Smooth muscle cell (in vitro differentiated cells): ENCODE results near the gene AHSA1. TPM values are rescaled to one million over a fixed set of nuclear protein-coding genes. Genes with fewer than 3 reads are reported as not detected.

Source experiments
- DNase-seq: peaks from one replicate; lab custom pipeline; 2025; ENCODE audit not compliant: unreplicated experiment; lab: John Stamatoyannopoulos, UW
- H2AFZ ChIP-seq: fragments of 200-600 bp; sonication (generic); 2 replicates; pipeline ENCODE4 v1.6.0; 2016; ENCODE audit warnings: antibody characterized with exemption, low read depth, mild to moderate bottlenecking
- H3F3A ChIP-seq: fragments of 200-600 bp; sonication (generic); 2 replicates; pipeline ENCODE4 v1.6.0; 2017; ENCODE audit warnings: antibody characterized with exemption, low read depth
- H3K27ac ChIP-seq: fragments of 200-600 bp; sonication (generic); 2 replicates; pipeline ENCODE4 v1.5.1; 2016; ENCODE audit warnings: low read depth, mild to moderate bottlenecking
- H3K27me3 ChIP-seq: fragments of 200-600 bp; sonication (generic); 2 replicates; pipeline ENCODE4 v1.6.1; 2016; ENCODE audit warnings: low read depth, mild to moderate bottlenecking
- H3K36me3 ChIP-seq: fragments of 200-600 bp; sonication (generic); 2 replicates; pipeline ENCODE4 v1.5.1; 2016; ENCODE audit warnings: low read depth
- H3K4me1 ChIP-seq: fragments of 200-600 bp; sonication (generic); 2 replicates; pipeline ENCODE4 v1.5.1; 2016; ENCODE audit warnings: low read depth
- H3K4me2 ChIP-seq: fragments of 200-600 bp; sonication (generic); 2 replicates; pipeline ENCODE4 v1.6.0; 2016; ENCODE audit warnings: mild to moderate bottlenecking
- H3K4me3 ChIP-seq: fragments of 200-600 bp; sonication (generic); 2 replicates; pipeline ENCODE4 v1.5.1; 2016; ENCODE audit warnings: mild to moderate bottlenecking
- H3K79me2 ChIP-seq: fragments of 200-600 bp; sonication (generic); 2 replicates; pipeline ENCODE4 v1.6.0; 2016; ENCODE audit warnings: low read depth, mild to moderate bottlenecking
- H3K9ac ChIP-seq: fragments of 200-600 bp; sonication (generic); 2 replicates; pipeline ENCODE4 v1.6.0; 2016; ENCODE audit warnings: low read depth
- H3K9me3 ChIP-seq: fragments of 200-600 bp; sonication (generic); replicated peaks from 2 replicates; pipeline ENCODE4 v1.5.1; 2016; ENCODE audit warnings: low read depth
- H4K20me1 ChIP-seq: fragments of 200-600 bp; sonication (generic); 2 replicates; pipeline ENCODE4 v1.6.0; 2016; ENCODE audit warnings: low read depth
- WGBS: methylation state at CpG from one replicate; pipeline ENCODE4 v1.1.7; 2016; ENCODE audit warnings: low lambda C conversion rate; 5-methylcytosine and 5-hydroxymethylcytosine counted together
- polyA plus RNA-seq: library from polyadenylated mRNA; unstranded; fragments of >200 nt; fragmentation: Nextera tagmentation; extraction: Ambion mirVana; gene quantifications from 2 replicates; pipeline ENCODE4 v1.2.1, GENCODE V29; 2016
- total RNA-seq: library from RNA; depleted of rRNA; stranded (reverse); fragments of >200 nt; gene quantifications from 2 replicates; pipeline ENCODE4 v1.2.3, GENCODE V29; 2014
- TF ChIP-seq, protein P1 (sequence below): fragments of 200-600 bp; sonication (generic); IDR thresholded peaks from 2 replicates; pipeline ENCODE4 v1.5.1; 2017; ENCODE audit warnings: borderline replicate concordance, mild to moderate bottlenecking, antibody characterized with exemption; ENCODE audit not compliant: insufficient read depth, poor library complexity, severe bottlenecking

AHSA1 gene
- total and polyA plus RNA-seq, 2 experiments from 2014 or later, result 88.5 to 92.8 TPM

DNA sequence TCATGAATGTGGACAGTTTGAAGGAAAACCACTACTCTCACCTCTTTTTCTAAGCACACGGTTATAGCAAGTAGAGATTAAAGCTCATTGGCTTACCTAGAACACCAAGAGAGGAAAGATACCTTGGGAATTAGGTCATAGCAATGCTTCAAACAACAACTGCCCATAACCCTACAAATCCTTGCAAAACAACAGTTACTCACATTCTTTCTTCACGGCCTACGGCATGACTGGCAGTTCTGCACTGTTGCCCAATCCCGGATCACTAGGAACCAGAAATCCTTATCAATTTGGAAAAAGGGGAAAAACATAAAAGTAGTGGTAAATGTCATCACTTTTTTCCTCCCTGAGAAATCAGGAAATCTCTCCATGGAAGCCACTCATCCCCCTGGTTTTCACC is 50.4 kb downstream of the AHSA1 start:
- Histone ChIP-seq H3K9me3 (peaks cover 5% of the 10 kb centered on the region), H3K4me1 (no peaks in the 10 kb centered on the region), H4K20me1 (no peaks in the 10 kb centered on the region), H3K27ac (peak overlapping the region; percentile 52), H3K9ac (no peak overlapping the region), H2AFZ (no peak overlapping the region), H3K79me2 (no peaks in the 10 kb centered on the region), H3K27me3 (no peaks in the 10 kb centered on the region), H3F3A (no peaks in the 10 kb centered on the region), H3K36me3 (peaks cover 7% of the 10 kb centered on the region), H3K4me2 (no peak overlapping the region), H3K4me3 (no peak overlapping the region)
- no peak for DNase-seq
- TF ChIP-seq, protein P1, sequence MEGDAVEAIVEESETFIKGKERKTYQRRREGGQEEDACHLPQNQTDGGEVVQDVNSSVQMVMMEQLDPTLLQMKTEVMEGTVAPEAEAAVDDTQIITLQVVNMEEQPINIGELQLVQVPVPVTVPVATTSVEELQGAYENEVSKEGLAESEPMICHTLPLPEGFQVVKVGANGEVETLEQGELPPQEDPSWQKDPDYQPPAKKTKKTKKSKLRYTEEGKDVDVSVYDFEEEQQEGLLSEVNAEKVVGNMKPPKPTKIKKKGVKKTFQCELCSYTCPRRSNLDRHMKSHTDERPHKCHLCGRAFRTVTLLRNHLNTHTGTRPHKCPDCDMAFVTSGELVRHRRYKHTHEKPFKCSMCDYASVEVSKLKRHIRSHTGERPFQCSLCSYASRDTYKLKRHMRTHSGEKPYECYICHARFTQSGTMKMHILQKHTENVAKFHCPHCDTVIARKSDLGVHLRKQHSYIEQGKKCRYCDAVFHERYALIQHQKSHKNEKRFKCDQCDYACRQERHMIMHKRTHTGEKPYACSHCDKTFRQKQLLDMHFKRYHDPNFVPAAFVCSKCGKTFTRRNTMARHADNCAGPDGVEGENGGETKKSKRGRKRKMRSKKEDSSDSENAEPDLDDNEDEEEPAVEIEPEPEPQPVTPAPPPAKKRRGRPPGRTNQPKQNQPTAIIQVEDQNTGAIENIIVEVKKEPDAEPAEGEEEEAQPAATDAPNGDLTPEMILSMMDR, result no peak
- WGBS, result 51% methylated on average over 4 of the region's 4 CpGs

DNA sequence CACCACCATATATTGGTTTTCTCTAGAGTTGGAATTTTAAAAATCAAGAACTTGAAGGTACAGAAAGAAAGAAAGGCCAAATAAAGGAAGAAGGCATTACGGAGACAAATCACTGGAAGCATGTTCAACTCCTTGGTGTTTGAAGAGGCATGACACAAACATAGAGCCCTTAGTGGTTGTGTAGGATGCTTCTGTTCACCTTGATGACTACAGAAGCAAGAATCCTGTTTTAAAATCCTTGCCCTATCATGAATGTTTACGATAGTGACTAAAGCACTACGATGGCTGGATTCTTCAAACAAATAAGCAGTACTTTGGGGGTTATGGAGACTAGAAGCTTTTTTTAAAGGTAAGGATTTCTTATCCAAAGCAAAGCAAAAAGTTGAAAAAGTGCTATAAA is 51.0 kb downstream of the AHSA1 start:
- Histone ChIP-seq H3K4me3 (no peak overlapping the region), H3K9ac (no peak overlapping the region), H3K4me1 (no peaks in the 10 kb centered on the region), H4K20me1 (no peaks in the 10 kb centered on the region), H3K36me3 (peaks cover 7% of the 10 kb centered on the region), H2AFZ (no peak overlapping the region), H3K27me3 (no peaks in the 10 kb centered on the region), H3K27ac (peak overlapping the region; percentile 52), H3K79me2 (no peaks in the 10 kb centered on the region), H3K9me3 (peaks cover 5% of the 10 kb centered on the region), H3F3A (no peaks in the 10 kb centered on the region), H3K4me2 (no peak overlapping the region)
- no peak for DNase-seq
- TF ChIP-seq, protein P1, result no peak
- 78% methylated on average over 3 of the region's 3 CpGs for WGBS

DNA sequence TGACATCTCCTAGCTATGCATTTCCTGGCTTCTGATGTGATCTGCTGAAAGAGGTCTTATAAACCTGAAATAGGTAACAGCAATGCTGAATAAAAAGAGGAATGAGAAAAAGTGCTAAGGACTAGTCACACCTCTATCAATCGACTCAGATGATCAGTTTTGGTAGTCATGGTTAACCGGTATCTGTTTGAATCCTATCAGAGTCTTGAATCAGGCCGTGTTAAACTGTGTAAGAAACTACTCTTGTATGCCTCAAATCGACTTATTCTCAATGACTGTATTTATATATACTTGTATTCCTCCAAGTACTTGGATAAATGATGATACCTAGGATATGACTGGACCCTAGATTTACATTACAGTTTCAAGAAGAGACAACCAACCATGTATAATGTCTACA is 51.5 kb downstream of the AHSA1 start:
- Histone ChIP-seq H3K4me3 (no peak overlapping the region), H3K4me2 (no peak overlapping the region), H3K27ac (peak overlapping the region; percentile 52), H3K36me3 (peaks cover 7% of the 10 kb centered on the region), H3K27me3 (no peaks in the 10 kb centered on the region), H3K9me3 (peaks cover 5% of the 10 kb centered on the region), H3K79me2 (no peaks in the 10 kb centered on the region), H2AFZ (no peak overlapping the region), H3F3A (no peaks in the 10 kb centered on the region), H3K4me1 (no peaks in the 10 kb centered on the region), H4K20me1 (no peaks in the 10 kb centered on the region), H3K9ac (no peak overlapping the region)
- TF ChIP-seq, protein P1, result no peak
- DNase-seq, result no peak
- 95% methylated on average over 4 of the region's 4 CpGs for WGBS

DNA sequence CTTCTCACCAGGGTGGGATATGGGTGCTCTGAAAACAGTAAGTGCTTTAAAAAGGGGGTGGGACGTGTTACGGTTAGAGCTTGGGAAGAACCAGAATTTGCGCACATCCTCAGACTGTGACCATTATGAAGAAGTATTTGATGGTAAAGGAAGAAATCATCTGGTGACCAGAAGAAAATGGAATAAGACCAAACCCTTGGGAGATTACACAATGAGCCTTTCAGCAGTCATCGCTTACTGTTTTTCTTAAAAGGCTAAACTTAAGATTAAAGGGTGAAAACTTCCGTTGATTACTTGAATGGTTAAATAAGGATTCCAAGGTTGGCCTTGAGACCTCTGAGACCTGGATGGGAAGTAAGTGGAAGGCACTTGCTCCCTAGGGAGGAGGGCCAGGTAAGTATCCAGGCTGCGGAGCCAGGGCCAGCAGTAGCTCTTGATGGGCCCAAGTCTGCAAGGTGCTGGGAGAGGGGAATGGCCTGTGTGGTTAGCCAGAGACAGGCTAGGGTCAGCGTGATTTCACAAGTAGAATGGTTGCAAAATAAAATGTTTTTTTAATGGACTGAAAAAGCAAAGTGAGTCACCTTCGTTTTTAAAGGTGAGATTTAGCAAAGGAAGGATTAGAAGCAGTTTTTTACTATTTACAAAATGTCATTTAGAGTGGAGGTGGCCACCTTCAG is 53.7 kb downstream of the AHSA1 start:
- H3K27me3 ChIP-seq, result no peaks in the 10 kb centered on the region
- WGBS, result 98% methylated on average over 8 of the region's 8 CpGs
- no peak overlapping the region for H3K4me3 ChIP-seq
- peaks cover 11% of the 10 kb centered on the region for H4K20me1 ChIP-seq
- no peak overlapping the region for H3K4me2 ChIP-seq
- no peaks in the 10 kb centered on the region for H3K4me1 ChIP-seq
- H3K9me3 ChIP-seq, result peaks cover 5% of the 10 kb centered on the region
- DNase-seq, result no peak
- TF ChIP-seq, protein P1, result no peak
- H2AFZ ChIP-seq, result no peak overlapping the region
- no peaks in the 10 kb centered on the region for H3F3A ChIP-seq
- no peak overlapping the region for H3K27ac ChIP-seq
- H3K9ac ChIP-seq, result no peak overlapping the region
- H3K36me3 ChIP-seq, result peaks cover 7% of the 10 kb centered on the region
- no peaks in the 10 kb centered on the region for H3K79me2 ChIP-seq
